Glutamatergic neuron (in vitro differentiated cells): Measurements from ENCODE around the gene CAMK2B. TPM values are rescaled to one million over a fixed set of nuclear protein-coding genes. Genes with fewer than 3 reads are reported as not detected.
A peak's percentile ranks its signal among the peaks of the same experiment; 100 is the strongest.

ENCODE experiments used
- DNase-seq: peaks from one replicate; pipeline ENCODE4 v3.0.0; 2022
- H3K27ac Mint-ChIP-seq: one replicate; pipeline ENCODE4 v1.8.0; 2020; ENCODE audit warnings: mild to moderate bottlenecking, mixed read lengths, inconsistent platforms; ENCODE audit not compliant: unreplicated experiment
- H3K27me3 Mint-ChIP-seq: one replicate; pipeline ENCODE4 v1.8.0; 2020; ENCODE audit warnings: mild to moderate bottlenecking, moderate library complexity, mixed read lengths, inconsistent platforms; ENCODE audit not compliant: unreplicated experiment
- H3K36me3 Mint-ChIP-seq: one replicate; pipeline ENCODE4 v1.8.0; 2020; ENCODE audit warnings: mild to moderate bottlenecking, mixed read lengths, inconsistent platforms; ENCODE audit not compliant: unreplicated experiment
- H3K4me1 Mint-ChIP-seq: one replicate; pipeline ENCODE4 v1.8.0; 2020; ENCODE audit warnings: mild to moderate bottlenecking, low read depth, mixed read lengths, inconsistent platforms; ENCODE audit not compliant: unreplicated experiment
- H3K4me3 Mint-ChIP-seq: one replicate; pipeline ENCODE4 v1.8.0; 2020; ENCODE audit warnings: mild to moderate bottlenecking, mixed read lengths, inconsistent platforms; ENCODE audit not compliant: unreplicated experiment
- H3K9me3 Mint-ChIP-seq: one replicate; pipeline ENCODE4 v1.8.0; 2020; ENCODE audit warnings: mild to moderate bottlenecking, moderate library complexity, mixed read lengths, inconsistent platforms; ENCODE audit not compliant: unreplicated experiment
- total RNA-seq: library from RNA; stranded (reverse); fragmentation: NEBNext Ultra II Directional; extraction: Animal tissue kit (Norgen Biotek cat#: 25700); gene quantifications from one replicate; pipeline ENCODE4 v1.2.1, GENCODE V29; 2021; ENCODE audit not compliant: unreplicated experiment
- TF ChIP-seq, protein P1 (sequence below): fragments of 200-600 bp; sonication (generic); IDR thresholded peaks from one replicate; pipeline ENCODE4 v1.5.0; 2021; ENCODE audit not compliant: partially characterized antibody, unreplicated experiment

Gene CAMK2B
- total RNA-seq, 1 donor from 2014 or later: 55.1 TPM

DNA sequence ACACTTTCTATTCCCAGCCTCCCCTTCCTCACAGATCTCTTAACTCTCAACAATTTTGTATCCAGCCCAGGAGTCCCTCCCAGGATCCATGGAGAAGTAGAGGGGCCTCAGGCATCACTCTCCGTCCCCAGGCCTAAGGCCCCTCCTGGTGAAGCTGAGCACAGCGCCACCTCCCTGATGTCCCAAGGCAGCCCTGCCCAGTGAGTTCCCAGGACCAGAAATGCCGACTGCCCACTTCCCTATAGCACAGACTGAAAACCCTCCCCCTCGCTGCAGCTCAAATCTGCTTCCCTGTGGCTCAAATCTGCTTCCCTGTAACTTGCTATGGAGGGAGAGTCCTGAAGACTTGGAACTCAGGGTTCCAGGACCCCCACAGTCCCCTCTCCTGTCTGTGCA lies 89.1 kb downstream of the CAMK2B start:
- H3K4me1 Mint-ChIP-seq: peaks cover 21% of the 10 kb centered on the region
- H3K27me3 Mint-ChIP-seq: peaks cover 10% of the 10 kb centered on the region
- H3K36me3 Mint-ChIP-seq: no peaks in the 10 kb centered on the region
- TF ChIP-seq, protein P1, sequence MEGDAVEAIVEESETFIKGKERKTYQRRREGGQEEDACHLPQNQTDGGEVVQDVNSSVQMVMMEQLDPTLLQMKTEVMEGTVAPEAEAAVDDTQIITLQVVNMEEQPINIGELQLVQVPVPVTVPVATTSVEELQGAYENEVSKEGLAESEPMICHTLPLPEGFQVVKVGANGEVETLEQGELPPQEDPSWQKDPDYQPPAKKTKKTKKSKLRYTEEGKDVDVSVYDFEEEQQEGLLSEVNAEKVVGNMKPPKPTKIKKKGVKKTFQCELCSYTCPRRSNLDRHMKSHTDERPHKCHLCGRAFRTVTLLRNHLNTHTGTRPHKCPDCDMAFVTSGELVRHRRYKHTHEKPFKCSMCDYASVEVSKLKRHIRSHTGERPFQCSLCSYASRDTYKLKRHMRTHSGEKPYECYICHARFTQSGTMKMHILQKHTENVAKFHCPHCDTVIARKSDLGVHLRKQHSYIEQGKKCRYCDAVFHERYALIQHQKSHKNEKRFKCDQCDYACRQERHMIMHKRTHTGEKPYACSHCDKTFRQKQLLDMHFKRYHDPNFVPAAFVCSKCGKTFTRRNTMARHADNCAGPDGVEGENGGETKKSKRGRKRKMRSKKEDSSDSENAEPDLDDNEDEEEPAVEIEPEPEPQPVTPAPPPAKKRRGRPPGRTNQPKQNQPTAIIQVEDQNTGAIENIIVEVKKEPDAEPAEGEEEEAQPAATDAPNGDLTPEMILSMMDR: no peak
- H3K9me3 Mint-ChIP-seq: peaks cover 4% of the 10 kb centered on the region
- H3K4me3 Mint-ChIP-seq: peak overlapping the region; percentile 21
- peak; percentile 47 for DNase-seq
- H3K27ac Mint-ChIP-seq: peak overlapping the region; percentile 79

DNA sequence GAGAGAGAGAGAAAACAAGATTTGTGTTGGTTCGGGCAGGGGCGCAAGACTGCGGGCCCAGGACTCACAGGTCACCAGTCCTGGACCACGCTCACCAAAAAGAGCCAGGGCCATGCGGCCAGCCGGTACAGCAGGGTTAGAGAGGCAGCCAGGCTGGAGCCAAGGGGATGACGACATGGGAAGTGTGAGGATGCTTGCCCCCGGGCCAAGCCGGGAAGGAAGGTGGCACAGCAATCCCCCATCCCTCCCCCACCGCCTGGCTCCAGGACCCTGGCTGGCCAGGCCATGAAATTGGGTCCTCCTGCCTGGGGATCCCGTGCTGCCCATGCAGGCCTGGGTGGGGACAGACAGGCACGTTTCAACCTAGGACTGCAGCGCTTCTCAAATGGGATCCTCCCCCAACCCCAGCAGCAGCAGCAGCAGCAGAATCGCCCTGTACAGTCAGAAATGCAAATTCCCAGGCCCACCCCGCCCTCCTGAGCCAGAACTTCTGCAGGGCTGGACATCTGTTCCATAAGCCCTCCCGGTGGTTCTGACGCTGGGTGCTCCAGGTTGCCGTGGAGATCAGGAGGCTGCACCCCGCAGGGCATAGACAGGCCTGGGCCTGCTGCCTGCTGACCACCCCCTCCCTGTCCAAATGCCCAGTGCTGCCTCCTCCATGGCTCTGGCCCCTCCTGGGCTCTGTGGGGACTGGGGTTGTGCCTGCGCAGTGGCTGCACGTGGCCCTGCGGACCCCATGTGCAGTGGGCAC lies 89.6 kb downstream of the CAMK2B start:
- Mint-ChIP-seq H3K4me1 (peaks cover 19% of the 10 kb centered on the region), H3K9me3 (peaks cover 2% of the 10 kb centered on the region), H3K36me3 (no peaks in the 10 kb centered on the region), H3K27me3 (peaks cover 10% of the 10 kb centered on the region), H3K27ac (peak overlapping the region; percentile 79), H3K4me3 (peak overlapping the region; percentile 34)
- TF ChIP-seq, protein P1: no peak
- DNase-seq: peak; percentile 47

DNA sequence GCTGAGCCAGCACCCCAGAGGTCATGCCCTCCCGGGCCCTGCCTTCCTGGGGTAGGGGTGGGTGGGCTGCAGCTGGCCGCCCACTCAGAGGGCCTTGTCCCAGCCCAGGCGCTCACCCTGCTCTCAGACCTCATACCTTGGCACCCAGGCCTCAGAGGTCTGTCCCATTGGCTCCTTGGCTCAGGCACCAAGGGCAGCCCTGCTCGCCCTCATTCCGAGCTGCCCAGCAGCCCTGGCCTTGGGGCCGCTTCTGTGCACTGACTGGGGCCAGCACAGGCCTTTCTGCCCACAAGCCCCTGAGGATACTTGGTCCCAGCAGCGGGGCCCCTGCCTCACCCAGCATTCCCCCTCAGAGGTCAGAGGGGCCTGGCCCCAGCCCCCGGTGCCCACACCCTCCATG lies 90.3 kb downstream of the CAMK2B start:
- H3K27ac Mint-ChIP-seq: no peak overlapping the region
- TF ChIP-seq, protein P1: no peak
- peaks cover 2% of the 10 kb centered on the region for H3K9me3 Mint-ChIP-seq
- H3K27me3 Mint-ChIP-seq: peaks cover 10% of the 10 kb centered on the region
- no peak overlapping the region for H3K4me3 Mint-ChIP-seq
- peaks cover 19% of the 10 kb centered on the region for H3K4me1 Mint-ChIP-seq
- no peaks in the 10 kb centered on the region for H3K36me3 Mint-ChIP-seq
- no peak for DNase-seq

DNA sequence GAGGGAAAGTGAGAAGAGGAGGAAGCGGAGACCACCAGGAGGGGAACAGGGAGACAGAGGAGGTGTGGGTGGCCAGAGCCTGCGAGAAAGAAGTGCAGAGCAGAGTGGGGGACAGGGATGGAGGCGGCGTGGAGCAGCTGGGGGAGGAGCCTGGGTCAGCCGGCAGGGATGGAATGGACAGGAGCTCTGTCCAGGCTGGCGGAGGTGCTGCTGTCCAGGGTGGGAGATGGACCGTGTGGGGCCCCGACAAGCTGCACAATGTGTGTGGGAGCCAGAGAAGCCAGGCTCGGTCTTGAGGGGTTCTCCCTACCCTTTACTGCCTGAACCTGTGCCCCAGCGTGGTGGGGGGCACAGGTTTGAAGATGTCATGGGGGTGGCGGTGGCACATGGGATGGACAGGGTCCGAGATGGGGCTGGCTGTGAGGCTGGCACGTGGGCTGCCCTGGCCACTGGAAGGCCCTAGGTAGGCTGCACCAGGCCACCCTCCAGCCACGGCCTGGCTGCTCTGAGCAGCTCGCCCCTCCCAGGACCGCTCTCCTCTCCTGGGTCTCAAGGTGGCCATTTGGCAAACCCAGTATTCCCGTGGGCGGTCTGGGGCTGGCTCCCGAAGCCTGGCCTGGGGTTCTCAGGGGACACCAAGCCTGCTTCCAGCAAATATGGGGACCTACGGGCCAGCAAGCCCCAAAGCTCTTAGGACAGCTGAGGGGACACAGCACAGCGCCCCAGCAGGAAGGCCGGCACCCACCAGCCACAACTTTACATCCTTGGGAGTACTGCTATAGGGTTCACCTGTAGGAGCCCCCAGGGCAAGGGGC lies 92.3 kb downstream of the CAMK2B start:
- Mint-ChIP-seq H3K36me3 (no peaks in the 10 kb centered on the region), H3K27me3 (peaks cover 8% of the 10 kb centered on the region), H3K4me3 (no peak overlapping the region), H3K4me1 (peaks cover 14% of the 10 kb centered on the region), H3K9me3 (no peaks in the 10 kb centered on the region), H3K27ac (peak overlapping the region; percentile 52)
- DNase-seq: no peak
- TF ChIP-seq, protein P1: no peak

GRCh38 chr7:44232396-44232795 lies 93.0 kb downstream of the CAMK2B start:
- peaks cover 8% of the 10 kb centered on the region for H3K27me3 Mint-ChIP-seq
- H3K4me3 Mint-ChIP-seq: no peak overlapping the region
- TF ChIP-seq, protein P1: no peak
- H3K4me1 Mint-ChIP-seq: peaks cover 14% of the 10 kb centered on the region
- no peaks in the 10 kb centered on the region for H3K9me3 Mint-ChIP-seq
- no peak for DNase-seq
- H3K36me3 Mint-ChIP-seq: no peaks in the 10 kb centered on the region
- H3K27ac Mint-ChIP-seq: no peak overlapping the region
